ENCODE measurements around the gene TMEM255A. TPM values are rescaled to one million over a fixed set of nuclear protein-coding genes. Genes with fewer than 3 reads are reported as not detected.

TMEM255A gene
- total and polyA plus RNA-seq, 2 donors (not counting 1 experiment from before 2014, with no cell fraction given): under 0.01 to 0.93 TPM

DNA sequence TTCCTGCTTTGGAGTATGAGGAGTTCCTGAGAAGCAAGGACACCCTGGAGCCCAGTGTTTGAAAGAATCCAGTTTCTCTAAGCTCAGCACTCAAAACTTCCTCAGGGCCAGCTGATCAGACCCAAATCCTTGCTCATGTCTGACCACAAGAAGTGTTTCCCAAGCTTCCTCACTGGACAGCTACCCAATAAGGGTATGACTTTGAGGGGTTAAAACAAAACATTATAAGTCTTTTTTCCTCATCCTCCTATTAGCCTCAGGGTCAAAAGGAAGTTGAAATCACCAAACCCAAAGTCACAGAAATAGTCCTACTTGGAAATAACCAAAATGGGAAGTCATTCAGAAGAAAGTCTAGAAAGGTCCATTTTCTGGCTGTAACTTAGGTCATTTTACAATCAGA, 46.9 kb downstream of the TMEM255A start:
- Histone ChIP-seq H3K36me3 (ENCODE audit: control insufficient read depth, insufficient read depth, low read length) (no peaks in the 10 kb centered on the region), H4K20me1 (ENCODE audit: control insufficient read depth, extremely low read depth, insufficient read depth, low read length) (no peaks in the 10 kb centered on the region), H3K4me3 (replicated peaks in 1 of 4; ENCODE audit: control extremely low read depth in 1 of 4, insufficient read depth in 1 of 4, low read depth in 3 of 4, low read length in 4 of 4) (no peak overlapping the region), H3K4me1 (ENCODE audit: control insufficient read depth, extremely low read depth, insufficient read depth, low read length) (no peaks in the 10 kb centered on the region), H3K79me2 (ENCODE audit: control insufficient read depth, insufficient read depth, low read length) (no peaks in the 10 kb centered on the region), H3K27me3 (ENCODE audit: control insufficient read depth, insufficient read depth, low read length) (no peaks in the 10 kb centered on the region), H3K9ac (ENCODE audit: insufficient read depth, low read length) (no peak overlapping the region), H3K9me3 (ENCODE audit: control insufficient read depth, insufficient read depth, low read depth, low read length) (no peaks in the 10 kb centered on the region), H2AFZ (ENCODE audit: low read length) (no peak overlapping the region), H3K4me2 (ENCODE audit: extremely low read depth, insufficient read depth, low read length) (no peak overlapping the region), H3K27ac (ENCODE audit: insufficient read depth, low read length) (no peak overlapping the region)
- TF ChIP-seq, protein P1, sequence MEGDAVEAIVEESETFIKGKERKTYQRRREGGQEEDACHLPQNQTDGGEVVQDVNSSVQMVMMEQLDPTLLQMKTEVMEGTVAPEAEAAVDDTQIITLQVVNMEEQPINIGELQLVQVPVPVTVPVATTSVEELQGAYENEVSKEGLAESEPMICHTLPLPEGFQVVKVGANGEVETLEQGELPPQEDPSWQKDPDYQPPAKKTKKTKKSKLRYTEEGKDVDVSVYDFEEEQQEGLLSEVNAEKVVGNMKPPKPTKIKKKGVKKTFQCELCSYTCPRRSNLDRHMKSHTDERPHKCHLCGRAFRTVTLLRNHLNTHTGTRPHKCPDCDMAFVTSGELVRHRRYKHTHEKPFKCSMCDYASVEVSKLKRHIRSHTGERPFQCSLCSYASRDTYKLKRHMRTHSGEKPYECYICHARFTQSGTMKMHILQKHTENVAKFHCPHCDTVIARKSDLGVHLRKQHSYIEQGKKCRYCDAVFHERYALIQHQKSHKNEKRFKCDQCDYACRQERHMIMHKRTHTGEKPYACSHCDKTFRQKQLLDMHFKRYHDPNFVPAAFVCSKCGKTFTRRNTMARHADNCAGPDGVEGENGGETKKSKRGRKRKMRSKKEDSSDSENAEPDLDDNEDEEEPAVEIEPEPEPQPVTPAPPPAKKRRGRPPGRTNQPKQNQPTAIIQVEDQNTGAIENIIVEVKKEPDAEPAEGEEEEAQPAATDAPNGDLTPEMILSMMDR (conservative IDR thresholded peaks at IDR 0.05 in 1 of 2, IDR thresholded peaks at IDR 0.05 in 1 of 2; ENCODE audit: low read depth in 1 of 2, low read length in 2 of 2): no peak
- TF ChIP-seq EZH2 (IDR thresholded peaks at IDR 0.05; ENCODE audit: low read length, missing control alignments): no peak
- DNase-seq (ENCODE audit: low read depth in 2 of 2): no peak

DNA sequence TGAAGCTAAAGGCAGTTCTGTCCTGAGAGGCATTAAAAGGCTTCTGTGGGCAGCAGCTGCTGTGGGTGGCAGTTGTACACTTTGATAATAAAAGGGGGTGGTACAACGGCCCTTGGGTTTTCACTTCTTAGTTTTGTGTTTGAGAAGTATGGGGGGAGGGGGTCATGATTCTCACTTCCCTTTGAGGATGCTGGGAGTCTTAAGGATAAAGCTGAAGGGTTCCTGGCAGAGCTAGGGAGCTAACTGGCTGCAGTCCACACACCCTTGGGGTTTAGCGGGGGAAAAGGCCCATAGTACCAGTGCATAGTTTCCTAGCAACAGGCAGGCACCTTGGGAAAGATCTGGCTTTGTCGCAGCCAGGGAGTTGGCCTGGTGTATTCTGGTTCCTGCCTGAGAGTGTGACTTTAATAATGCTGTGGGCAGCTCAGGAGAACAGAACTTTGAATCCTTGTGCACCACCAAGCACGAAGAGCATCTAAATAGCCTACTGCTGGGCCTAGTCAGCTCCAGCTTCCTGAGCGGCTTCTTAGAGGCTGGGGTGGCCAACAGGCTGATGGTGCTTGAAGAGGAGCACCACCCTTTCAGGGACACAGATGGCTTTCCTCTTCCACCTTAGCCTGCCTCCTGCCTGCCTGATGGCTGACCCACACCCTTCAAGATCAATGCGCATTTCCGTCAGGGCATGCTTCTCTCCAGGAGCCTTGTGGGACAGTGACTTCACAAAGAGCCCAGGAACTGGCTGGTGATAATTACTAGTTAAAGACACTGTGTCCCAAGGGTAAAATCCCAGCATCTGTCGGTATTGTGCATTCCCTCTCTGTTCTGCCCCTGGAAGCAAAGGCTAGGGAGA, 48.2 kb downstream of the TMEM255A start:
- DNase-seq (ENCODE audit: low read depth in 2 of 2): no peak
- no peak overlapping the region for H2AFZ ChIP-seq (ENCODE audit: low read length)
- H3K9me3 ChIP-seq (ENCODE audit: control insufficient read depth, insufficient read depth, low read depth, low read length): no peaks in the 10 kb centered on the region
- H3K4me2 ChIP-seq (ENCODE audit: extremely low read depth, insufficient read depth, low read length): no peak overlapping the region
- H3K36me3 ChIP-seq (ENCODE audit: control insufficient read depth, insufficient read depth, low read length): no peaks in the 10 kb centered on the region
- H3K4me3 ChIP-seq (replicated peaks in 1 of 4; ENCODE audit: control extremely low read depth in 1 of 4, insufficient read depth in 1 of 4, low read depth in 3 of 4, low read length in 4 of 4): no peak overlapping the region
- H3K4me1 ChIP-seq (ENCODE audit: control insufficient read depth, extremely low read depth, insufficient read depth, low read length): no peaks in the 10 kb centered on the region
- H3K27ac ChIP-seq (ENCODE audit: insufficient read depth, low read length): no peak overlapping the region
- no peak overlapping the region for H3K9ac ChIP-seq (ENCODE audit: insufficient read depth, low read length)
- no peaks in the 10 kb centered on the region for H4K20me1 ChIP-seq (ENCODE audit: control insufficient read depth, extremely low read depth, insufficient read depth, low read length)
- TF ChIP-seq EZH2 (IDR thresholded peaks at IDR 0.05; ENCODE audit: low read length, missing control alignments): no peak
- TF ChIP-seq, protein P1 (conservative IDR thresholded peaks at IDR 0.05 in 1 of 2, IDR thresholded peaks at IDR 0.05 in 1 of 2; ENCODE audit: low read depth in 1 of 2, low read length in 2 of 2): no peak
- no peaks in the 10 kb centered on the region for H3K79me2 ChIP-seq (ENCODE audit: control insufficient read depth, insufficient read depth, low read length)
- no peaks in the 10 kb centered on the region for H3K27me3 ChIP-seq (ENCODE audit: control insufficient read depth, insufficient read depth, low read length)

GRCh38 chrX:120260369-120260768, 50.9 kb downstream of the TMEM255A start:
- no peaks in the 10 kb centered on the region for H3K27me3 ChIP-seq (ENCODE audit: control insufficient read depth, insufficient read depth, low read length)
- no peaks in the 10 kb centered on the region for H3K36me3 ChIP-seq (ENCODE audit: control insufficient read depth, insufficient read depth, low read length)
- TF ChIP-seq EZH2 (IDR thresholded peaks at IDR 0.05; ENCODE audit: low read length, missing control alignments): no peak
- TF ChIP-seq, protein P1 (conservative IDR thresholded peaks at IDR 0.05 in 1 of 2, IDR thresholded peaks at IDR 0.05 in 1 of 2; ENCODE audit: low read depth in 1 of 2, low read length in 2 of 2): no peak
- H3K27ac ChIP-seq (ENCODE audit: insufficient read depth, low read length): no peak overlapping the region
- H3K9me3 ChIP-seq (ENCODE audit: control insufficient read depth, insufficient read depth, low read depth, low read length): no peaks in the 10 kb centered on the region
- no peak overlapping the region for H3K4me2 ChIP-seq (ENCODE audit: extremely low read depth, insufficient read depth, low read length)
- H3K9ac ChIP-seq (ENCODE audit: insufficient read depth, low read length): no peak overlapping the region
- H4K20me1 ChIP-seq (ENCODE audit: control insufficient read depth, extremely low read depth, insufficient read depth, low read length): no peaks in the 10 kb centered on the region
- H3K4me3 ChIP-seq (replicated peaks in 1 of 4; ENCODE audit: control extremely low read depth in 1 of 4, insufficient read depth in 1 of 4, low read depth in 3 of 4, low read length in 4 of 4): no peak overlapping the region
- H3K4me1 ChIP-seq (ENCODE audit: control insufficient read depth, extremely low read depth, insufficient read depth, low read length): no peaks in the 10 kb centered on the region
- H2AFZ ChIP-seq (ENCODE audit: low read length): no peak overlapping the region
- DNase-seq (ENCODE audit: low read depth in 2 of 2): no peak
- H3K79me2 ChIP-seq (ENCODE audit: control insufficient read depth, insufficient read depth, low read length): no peaks in the 10 kb centered on the region

Data from fibroblast of lung (primary cell).